Neural crest cell (in vitro differentiated cells): ENCODE results near the gene ZC3H4. TPM values are rescaled to one million over a fixed set of nuclear protein-coding genes. Genes with fewer than 3 reads are reported as not detected.

Experiments used
- DNase-seq: peaks from one replicate; pipeline ENCODE4 v3.0.0; 2021; ENCODE audit warnings: low read depth, mixed read lengths, low spot score
- H3K27ac Mint-ChIP-seq: one replicate; pipeline ENCODE4 v1.8.0; 2021; ENCODE audit warnings: mild to moderate bottlenecking, mixed read lengths; ENCODE audit not compliant: unreplicated experiment
- H3K27me3 Mint-ChIP-seq: 2 replicates; pipeline ENCODE4 v1.8.0; 2021; ENCODE audit warnings: low read depth, mild to moderate bottlenecking, mixed read lengths
- H3K36me3 Mint-ChIP-seq: 2 replicates; pipeline ENCODE4 v1.8.0; 2021; ENCODE audit warnings: low read depth, mild to moderate bottlenecking, mixed read lengths
- H3K4me1 Mint-ChIP-seq: 2 replicates; pipeline ENCODE4 v1.8.0; 2021; ENCODE audit warnings: mixed read lengths
- H3K4me3 Mint-ChIP-seq: one replicate; pipeline ENCODE4 v1.8.0; 2021; ENCODE audit warnings: mild to moderate bottlenecking, mixed read lengths
- H3K9me3 Mint-ChIP-seq: 2 replicates; pipeline ENCODE4 v1.8.0; 2021; ENCODE audit warnings: mixed read lengths
- total RNA-seq: library from RNA; stranded (reverse); gene quantifications from 2 replicates; pipeline ENCODE4 v1.2.1, GENCODE V29; 2021
- TF ChIP-seq, protein P1 (sequence below): fragments of 200-600 bp; sonication (generic); conservative IDR thresholded peaks from 2 replicates; pipeline ENCODE4 v1.5.0; 2021; ENCODE audit warnings: antibody characterized with exemption, mild to moderate bottlenecking

The ZC3H4 gene
- total RNA-seq, 1 donor from 2014 or later, result 104 TPM

DNA sequence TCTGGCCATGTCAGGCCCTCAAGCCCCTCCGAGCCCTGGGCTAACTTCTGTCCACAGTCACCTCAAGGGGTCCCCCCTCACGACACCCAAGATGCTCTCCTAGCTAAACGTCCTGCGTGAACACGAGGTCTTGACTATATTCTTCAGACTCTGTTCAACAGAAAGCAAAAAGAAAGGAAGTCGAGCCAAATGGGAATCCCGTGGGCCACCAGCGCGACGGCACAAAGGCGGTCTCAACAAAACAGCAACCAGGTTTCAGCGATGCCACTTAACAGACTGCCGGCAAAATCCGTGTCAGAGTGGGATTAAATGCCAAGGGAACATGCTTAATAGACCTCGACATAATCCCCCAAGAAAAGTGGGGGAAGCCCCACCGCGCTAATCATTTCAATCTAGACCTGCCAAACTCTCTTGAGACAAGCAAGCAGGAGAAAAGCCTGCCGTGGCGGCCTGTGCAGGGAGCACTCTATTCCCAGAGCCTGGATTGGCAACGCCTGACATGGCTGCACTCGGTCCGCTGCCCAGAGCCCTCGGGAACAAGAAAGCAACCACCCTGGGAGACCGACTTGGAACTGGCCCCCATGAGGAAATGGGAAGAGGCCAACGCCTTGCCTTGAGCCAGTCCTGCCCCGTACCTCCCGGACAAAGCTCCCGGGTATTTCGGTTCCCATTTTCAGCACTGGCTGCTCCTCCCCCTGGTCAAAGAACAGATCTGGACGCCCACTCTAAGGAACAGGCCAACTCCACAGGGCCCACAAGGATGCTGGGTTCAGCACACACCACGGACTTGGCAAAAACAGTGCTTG, 16.0 kb downstream of the ZC3H4 start:
- no peak overlapping the region for H3K4me3 Mint-ChIP-seq
- H3K4me1 Mint-ChIP-seq, result peaks cover 62% of the 10 kb centered on the region
- H3K9me3 Mint-ChIP-seq, result no peaks in the 10 kb centered on the region
- peaks cover 8% of the 10 kb centered on the region for H3K36me3 Mint-ChIP-seq
- TF ChIP-seq, protein P1, sequence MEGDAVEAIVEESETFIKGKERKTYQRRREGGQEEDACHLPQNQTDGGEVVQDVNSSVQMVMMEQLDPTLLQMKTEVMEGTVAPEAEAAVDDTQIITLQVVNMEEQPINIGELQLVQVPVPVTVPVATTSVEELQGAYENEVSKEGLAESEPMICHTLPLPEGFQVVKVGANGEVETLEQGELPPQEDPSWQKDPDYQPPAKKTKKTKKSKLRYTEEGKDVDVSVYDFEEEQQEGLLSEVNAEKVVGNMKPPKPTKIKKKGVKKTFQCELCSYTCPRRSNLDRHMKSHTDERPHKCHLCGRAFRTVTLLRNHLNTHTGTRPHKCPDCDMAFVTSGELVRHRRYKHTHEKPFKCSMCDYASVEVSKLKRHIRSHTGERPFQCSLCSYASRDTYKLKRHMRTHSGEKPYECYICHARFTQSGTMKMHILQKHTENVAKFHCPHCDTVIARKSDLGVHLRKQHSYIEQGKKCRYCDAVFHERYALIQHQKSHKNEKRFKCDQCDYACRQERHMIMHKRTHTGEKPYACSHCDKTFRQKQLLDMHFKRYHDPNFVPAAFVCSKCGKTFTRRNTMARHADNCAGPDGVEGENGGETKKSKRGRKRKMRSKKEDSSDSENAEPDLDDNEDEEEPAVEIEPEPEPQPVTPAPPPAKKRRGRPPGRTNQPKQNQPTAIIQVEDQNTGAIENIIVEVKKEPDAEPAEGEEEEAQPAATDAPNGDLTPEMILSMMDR, result no peak
- no peak for DNase-seq
- peak overlapping the region; percentile 39 for H3K27ac Mint-ChIP-seq
- no peaks in the 10 kb centered on the region for H3K27me3 Mint-ChIP-seq

DNA sequence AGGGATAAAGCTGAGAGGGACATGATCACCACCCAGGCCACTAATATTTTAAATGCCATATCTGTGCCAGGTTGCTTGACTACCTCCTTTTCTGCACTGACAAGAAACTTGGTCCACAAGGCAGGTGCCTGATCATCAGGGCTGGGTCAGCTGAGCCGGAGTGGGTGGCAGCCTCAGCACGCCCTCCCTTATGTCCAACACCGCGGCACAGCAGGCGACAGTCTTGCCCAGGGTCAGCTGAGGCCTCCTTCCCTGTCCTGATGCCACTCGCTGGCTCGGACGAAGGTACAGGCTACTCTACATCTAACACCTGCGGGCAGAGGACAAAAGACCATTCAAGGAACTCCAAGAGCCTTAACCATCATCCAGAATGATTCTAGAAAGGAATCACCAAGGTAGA, 16.9 kb downstream of the ZC3H4 start:
- H3K36me3 Mint-ChIP-seq, result peaks cover 11% of the 10 kb centered on the region
- DNase-seq, result no peak
- no peaks in the 10 kb centered on the region for H3K27me3 Mint-ChIP-seq
- TF ChIP-seq, protein P1, result no peak
- peaks cover 54% of the 10 kb centered on the region for H3K4me1 Mint-ChIP-seq
- peak overlapping the region; percentile 39 for H3K27ac Mint-ChIP-seq
- no peak overlapping the region for H3K4me3 Mint-ChIP-seq
- H3K9me3 Mint-ChIP-seq, result no peaks in the 10 kb centered on the region

DNA sequence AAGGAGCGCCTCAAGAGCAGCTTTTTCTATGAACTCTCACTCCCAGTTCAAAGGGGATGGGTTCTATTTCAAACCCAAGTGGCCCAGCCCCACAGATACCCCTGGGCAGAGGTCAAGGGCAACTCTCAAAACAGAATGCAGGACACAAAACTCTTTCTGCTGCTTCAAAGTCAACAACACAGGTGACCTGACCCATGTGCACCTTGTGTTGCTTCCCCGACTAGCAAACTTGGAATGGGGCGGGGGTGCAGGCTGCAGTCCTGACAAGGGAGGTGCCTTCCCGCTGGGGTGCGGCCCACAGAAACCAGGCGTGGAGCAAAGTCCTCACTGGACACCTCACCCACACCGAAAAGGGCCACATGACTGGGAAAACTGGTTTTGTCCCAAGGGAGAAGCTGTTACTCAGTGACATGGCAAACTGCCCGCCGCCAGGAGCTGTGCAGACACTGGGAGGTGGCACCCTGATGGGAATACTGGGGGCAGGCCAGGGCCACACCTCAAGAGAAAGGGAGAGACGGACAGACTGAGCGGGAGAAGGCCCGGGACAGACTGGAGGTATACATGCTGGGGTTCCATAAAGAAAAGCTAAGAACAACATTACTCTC, 17.4 kb downstream of the ZC3H4 start:
- Mint-ChIP-seq H3K9me3 (no peaks in the 10 kb centered on the region), H3K27ac (peak overlapping the region; percentile 78), H3K4me3 (no peak overlapping the region), H3K4me1 (peaks cover 54% of the 10 kb centered on the region), H3K36me3 (peaks cover 11% of the 10 kb centered on the region), H3K27me3 (no peaks in the 10 kb centered on the region)
- no peak for DNase-seq
- TF ChIP-seq, protein P1, result no peak

DNA sequence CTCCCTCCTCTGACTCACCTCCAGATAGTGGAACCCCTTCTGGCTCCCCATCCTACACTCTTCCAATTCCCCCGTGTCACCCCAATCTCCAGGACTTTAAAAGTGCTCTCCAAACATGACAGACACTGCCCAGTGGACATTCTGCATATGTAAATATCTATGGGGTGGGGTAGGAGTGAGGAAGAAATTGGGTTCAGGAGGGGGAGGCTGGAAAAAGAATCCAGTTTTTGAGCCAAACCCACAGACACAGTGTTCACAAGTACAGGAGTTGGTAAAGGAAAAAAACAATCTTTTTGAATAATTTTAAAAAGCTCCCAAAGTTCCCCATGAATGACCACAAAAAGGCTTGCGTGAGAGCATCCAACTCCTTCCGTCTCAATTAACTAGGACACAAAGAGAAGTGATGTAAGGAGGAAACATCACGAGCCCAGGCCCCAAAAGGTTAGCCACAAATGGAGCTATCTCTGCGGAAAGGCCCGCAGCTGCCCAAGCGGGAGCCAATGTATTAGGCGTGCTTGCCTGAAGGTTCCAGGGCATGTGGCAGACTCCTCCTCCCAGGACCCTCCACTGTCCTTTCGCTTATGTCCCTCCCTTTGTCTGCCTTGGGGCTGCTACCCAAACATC, 18.0 kb downstream of the ZC3H4 start:
- H3K4me1 Mint-ChIP-seq, result peaks cover 54% of the 10 kb centered on the region
- TF ChIP-seq, protein P1, result no peak
- H3K27ac Mint-ChIP-seq, result peak overlapping the region; percentile 78
- no peaks in the 10 kb centered on the region for H3K9me3 Mint-ChIP-seq
- H3K36me3 Mint-ChIP-seq, result peaks cover 15% of the 10 kb centered on the region
- H3K4me3 Mint-ChIP-seq, result no peak overlapping the region
- DNase-seq, result no peak
- no peaks in the 10 kb centered on the region for H3K27me3 Mint-ChIP-seq

DNA sequence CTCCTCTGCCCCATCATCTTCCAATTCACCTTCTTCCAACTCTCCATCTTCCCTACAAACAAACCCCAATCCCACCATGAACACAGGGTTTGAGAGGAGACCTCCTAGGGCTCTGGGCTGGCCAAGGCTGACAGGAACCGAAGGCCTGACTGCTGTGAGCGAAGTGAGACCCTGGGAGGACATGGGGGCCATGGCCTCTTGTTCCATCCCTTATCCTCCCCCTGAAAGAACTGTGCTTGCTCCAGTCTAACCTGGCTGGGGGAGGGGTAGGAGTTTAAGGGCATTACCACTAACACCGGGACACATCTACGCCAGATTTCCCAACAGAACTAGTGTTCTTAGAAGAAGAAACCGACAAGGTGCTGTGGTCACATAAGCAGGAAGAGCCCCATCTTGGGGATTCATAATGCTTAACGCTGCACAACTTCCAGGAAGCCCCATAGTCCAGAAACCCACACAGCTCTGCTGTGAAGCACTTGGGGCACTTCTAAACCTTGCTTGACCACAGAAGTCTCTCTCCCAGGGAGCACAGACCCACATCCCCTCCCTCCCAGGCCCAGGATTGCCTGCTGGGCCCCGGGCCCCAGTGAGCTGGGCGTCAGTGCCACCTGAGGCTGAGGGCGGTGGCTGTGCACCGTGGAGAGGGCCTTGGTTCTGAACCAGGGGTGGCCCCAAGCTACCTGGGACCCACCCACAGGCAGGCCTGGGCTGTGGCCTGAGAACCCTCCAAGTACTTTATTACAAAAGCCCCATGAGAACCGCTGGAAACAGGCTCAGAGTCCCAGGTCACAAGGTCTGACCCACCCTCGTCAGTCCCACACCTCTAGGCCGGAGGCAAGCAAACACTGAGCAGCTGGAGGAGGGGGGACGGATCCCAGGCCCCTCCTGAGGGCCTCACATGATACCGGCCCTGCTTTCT, 18.8 kb downstream of the ZC3H4 start:
- DNase-seq, result no peak
- Mint-ChIP-seq H3K36me3 (peaks cover 15% of the 10 kb centered on the region), H3K4me1 (peaks cover 47% of the 10 kb centered on the region), H3K27ac (no peak overlapping the region), H3K27me3 (no peaks in the 10 kb centered on the region), H3K9me3 (no peaks in the 10 kb centered on the region), H3K4me3 (no peak overlapping the region)
- TF ChIP-seq, protein P1, result no peak
